Esophagus mucosa (tissue), 1 donor: ENCODE measurements around the gene UBL4A. TPM values are rescaled to one million over a fixed set of nuclear protein-coding genes. Genes with fewer than 3 reads are reported as not detected.

Source experiments
- ATAC-seq: fragments of 200-7000 bp; cut with Tn5 transposase; one replicate; pipeline ENCODE4 v1.9.1; 2020
- total RNA-seq: library from RNA; stranded (reverse); gene quantifications from one replicate; pipeline ENCODE4 v1.2.4, GENCODE V29; 2023
- donor health status: DM: yes; HTN: yes; CAD: no.

UBL4A gene
- total RNA-seq, 1 donor from 2014 or later, result 32.3 TPM

GRCh38 chrX:154481911-154482601, 4.4 kb downstream of the UBL4A start:
- no peak for ATAC-seq

GRCh38 chrX:154481195-154481594, 5.2 kb downstream of the UBL4A start:
- ATAC-seq, result no peak

GRCh38 chrX:154478728-154479622, 7.4 kb downstream of the UBL4A start, which contains the start of gene LAGE3:
Gene LAGE3 (minus strand): TSS chrX:154479281. CDS start chrX:154478915, 366 bp downstream.
- peak; percentile 97 for ATAC-seq

- no peak for ATAC-seq
Measured at GRCh38 chrX:154477891-154478477, 8.4 kb downstream of the UBL4A start.

GRCh38 chrX:154476821-154477220, 9.6 kb downstream of the UBL4A start:
- ATAC-seq, result no peak

- no peak for ATAC-seq
Measured at GRCh38 chrX:154473683-154474082, 12.7 kb downstream of the UBL4A start.

- peak; percentile 21 for ATAC-seq
Measured at GRCh38 chrX:154472685-154473632, 13.5 kb downstream of the UBL4A start.

GRCh38 chrX:154471839-154472684, 14.4 kb downstream of the UBL4A start:
- ATAC-seq, result no peak

GRCh38 chrX:154470914-154471568, 15.4 kb downstream of the UBL4A start:
- no peak for ATAC-seq

- ATAC-seq, result no peak
Measured at GRCh38 chrX:154470434-154470833, 16.0 kb downstream of the UBL4A start.

- no peak for ATAC-seq
Measured at GRCh38 chrX:154469880-154470279, 16.5 kb downstream of the UBL4A start.

GRCh38 chrX:154469114-154469513, 17.3 kb downstream of the UBL4A start:
- no peak for ATAC-seq

- no peak for ATAC-seq
Measured at GRCh38 chrX:154468217-154468616, 18.2 kb downstream of the UBL4A start.

- ATAC-seq, result no peak
Measured at GRCh38 chrX:154467556-154467955, 18.9 kb downstream of the UBL4A start.

- ATAC-seq, result no peak
Measured at GRCh38 chrX:154466907-154467306, 19.5 kb downstream of the UBL4A start.

GRCh38 chrX:154466036-154466435, 20.4 kb downstream of the UBL4A start:
- no peak for ATAC-seq

- ATAC-seq, result no peak
Measured at GRCh38 chrX:154465601-154466000, 20.8 kb downstream of the UBL4A start.

- no peak for ATAC-seq
Measured at GRCh38 chrX:154464806-154465365, 21.5 kb downstream of the UBL4A start.

GRCh38 chrX:154463611-154464220, 22.7 kb downstream of the UBL4A start:
- ATAC-seq, result no peak

- no peak for ATAC-seq
Measured at GRCh38 chrX:154462396-154462795, 24.0 kb downstream of the UBL4A start.
